Mesendoderm (in vitro differentiated cells): ENCODE measurements around the gene CRB2.

Source experiments
- DNase-seq: peaks from one replicate; pipeline ENCODE4 v3.0.0; 2013
- H2AK5ac ChIP-seq: 2 replicates; pipeline ENCODE4 v1.6.1; 2013; ENCODE audit warnings: low read length, inconsistent platforms
- H2BK120ac ChIP-seq: 2 replicates; pipeline ENCODE4 v1.6.1; 2013; ENCODE audit warnings: low read depth, mild to moderate bottlenecking, low read length, moderate library complexity, mixed read lengths
- H2BK15ac ChIP-seq: replicated peaks from 2 replicates; pipeline ENCODE4 v1.6.1; 2013; ENCODE audit warnings: low read depth, mild to moderate bottlenecking, moderate library complexity
- H2BK5ac ChIP-seq: 2 replicates; pipeline ENCODE4 v1.6.1; 2013; ENCODE audit warnings: low read length, inconsistent platforms
- H3K18ac ChIP-seq: 2 replicates; pipeline ENCODE4 v1.6.1; 2013; ENCODE audit warnings: mild to moderate bottlenecking, low read length, mixed read lengths
- H3K23ac ChIP-seq: one replicate; pipeline ENCODE4 v1.6.1; 2013; ENCODE audit warnings: low read length
- H3K27ac ChIP-seq: 2 replicates; pipeline ENCODE4 v1.5.1; 2013; ENCODE audit warnings: low read depth, mild to moderate bottlenecking, inconsistent platforms, low read length, moderate library complexity
- H3K27me3 ChIP-seq: 2 replicates; pipeline ENCODE4 v1.6.1; 2013; ENCODE audit warnings: low read length, control low read depth, mild to moderate bottlenecking, inconsistent platforms; ENCODE audit not compliant: insufficient read depth, poor library complexity
- H3K36me3 ChIP-seq: 2 replicates; pipeline ENCODE4 v1.6.1; 2013; ENCODE audit warnings: low read length, inconsistent platforms; ENCODE audit not compliant: control insufficient read depth, insufficient read depth
- H3K4ac ChIP-seq: one replicate; pipeline ENCODE4 v1.6.1; 2013; ENCODE audit warnings: low read depth, mild to moderate bottlenecking, low read length, moderate library complexity
- H3K4me1 ChIP-seq: 2 replicates; pipeline ENCODE4 v1.6.1; 2013; ENCODE audit warnings: low read depth, low read length, inconsistent platforms; ENCODE audit not compliant: control insufficient read depth
- H3K4me2 ChIP-seq: 2 replicates; pipeline ENCODE4 v1.6.1; 2013; ENCODE audit warnings: low read length
- H3K4me3 ChIP-seq: 2 replicates; pipeline ENCODE4 v1.5.1; 2013; ENCODE audit warnings: mild to moderate bottlenecking, low read length
- H3K56ac ChIP-seq: one replicate; pipeline ENCODE4 v1.6.1; 2013; ENCODE audit warnings: low read length
- H3K79me1 ChIP-seq: 2 replicates; pipeline ENCODE4 v1.6.1; 2013; ENCODE audit warnings: low read length, inconsistent platforms
- H3K79me2 ChIP-seq: 2 replicates; pipeline ENCODE4 v1.6.1; 2013; ENCODE audit warnings: mild to moderate bottlenecking, low read length; ENCODE audit not compliant: control insufficient read depth, insufficient read depth
- H3K9ac ChIP-seq: 2 replicates; pipeline ENCODE4 v1.6.1; 2013; ENCODE audit warnings: low read length, inconsistent platforms
- H4K5ac ChIP-seq: one replicate; pipeline ENCODE4 v1.6.1; 2013; ENCODE audit warnings: low read length
- H4K8ac ChIP-seq: one replicate; pipeline ENCODE4 v1.6.1; 2013; ENCODE audit warnings: low read depth, mild to moderate bottlenecking, control low read depth, low read length, moderate library complexity
- WGBS: extraction: QIAGEN DNeasy Blood & Tissue Kit; methylation state at CpG from one replicate; pipeline ENCODE4 v1.1.7; 2013; ENCODE audit warnings: low lambda C conversion rate, missing lambda C conversion rate; ENCODE audit not compliant: insufficient coverage; ENCODE audit errors: extremely low coverage; 5-methylcytosine and 5-hydroxymethylcytosine counted together

Gene CRB2

GRCh38 chr9:123314617-123315016, 41.4 kb upstream of the CRB2 start:
- H2AK5ac ChIP-seq: no peak overlapping the region
- no peak overlapping the region for H2BK5ac ChIP-seq
- H3K4ac ChIP-seq: no peak overlapping the region
- H3K23ac ChIP-seq: no peak overlapping the region
- no peak overlapping the region for H4K5ac ChIP-seq
- H3K56ac ChIP-seq: no peak overlapping the region
- H3K18ac ChIP-seq: no peak overlapping the region
- no peak overlapping the region for H3K9ac ChIP-seq
- DNase-seq: no peak
- no peak overlapping the region for H2BK15ac ChIP-seq
- no peaks in the 10 kb centered on the region for H3K79me2 ChIP-seq
- H3K27ac ChIP-seq: no peak overlapping the region
- no peaks in the 10 kb centered on the region for H3K79me1 ChIP-seq
- H3K4me3 ChIP-seq: no peak overlapping the region
- peaks cover 5% of the 10 kb centered on the region for H3K4me1 ChIP-seq
- no peaks in the 10 kb centered on the region for H3K36me3 ChIP-seq
- H2BK120ac ChIP-seq: no peak overlapping the region
- no peak overlapping the region for H3K4me2 ChIP-seq
- H4K8ac ChIP-seq: no peak overlapping the region
- no CpG with 5 or more reads among the region's 6 CpGs for WGBS
- no peaks in the 10 kb centered on the region for H3K27me3 ChIP-seq

- no peak for DNase-seq
- Histone ChIP-seq H3K4ac (no peak overlapping the region), H3K4me1 (peaks cover 5% of the 10 kb centered on the region), H4K5ac (no peak overlapping the region), H3K23ac (no peak overlapping the region), H2BK5ac (no peak overlapping the region), H3K9ac (no peak overlapping the region), H3K4me2 (no peak overlapping the region), H3K18ac (no peak overlapping the region), H3K27me3 (no peaks in the 10 kb centered on the region), H4K8ac (no peak overlapping the region), H2BK120ac (no peak overlapping the region), H2AK5ac (no peak overlapping the region), H2BK15ac (no peak overlapping the region), H3K56ac (no peak overlapping the region), H3K4me3 (no peak overlapping the region), H3K27ac (no peak overlapping the region), H3K79me1 (no peaks in the 10 kb centered on the region), H3K79me2 (no peaks in the 10 kb centered on the region), H3K36me3 (no peaks in the 10 kb centered on the region)
- no CpG with 5 or more reads among the region's 2 CpGs for WGBS
Measured at GRCh38 chr9:123315635-123316034, 40.4 kb upstream of the CRB2 start.

GRCh38 chr9:123316053-123316718, 39.8 kb upstream of the CRB2 start:
- no peak overlapping the region for H4K8ac ChIP-seq
- no peaks in the 10 kb centered on the region for H3K79me1 ChIP-seq
- H3K36me3 ChIP-seq: no peaks in the 10 kb centered on the region
- no peak overlapping the region for H4K5ac ChIP-seq
- H3K27me3 ChIP-seq: no peaks in the 10 kb centered on the region
- H3K56ac ChIP-seq: no peak overlapping the region
- H3K4ac ChIP-seq: no peak overlapping the region
- H3K4me3 ChIP-seq: no peak overlapping the region
- no peak overlapping the region for H2AK5ac ChIP-seq
- no peak overlapping the region for H2BK5ac ChIP-seq
- no peak overlapping the region for H3K9ac ChIP-seq
- no peak for DNase-seq
- H3K79me2 ChIP-seq: no peaks in the 10 kb centered on the region
- H3K18ac ChIP-seq: no peak overlapping the region
- H2BK15ac ChIP-seq: no peak overlapping the region
- no peak overlapping the region for H2BK120ac ChIP-seq
- H3K23ac ChIP-seq: no peak overlapping the region
- WGBS: no CpG with 5 or more reads among the region's 7 CpGs
- H3K4me1 ChIP-seq: peaks cover 5% of the 10 kb centered on the region
- H3K4me2 ChIP-seq: no peak overlapping the region
- H3K27ac ChIP-seq: no peak overlapping the region

- no peaks in the 10 kb centered on the region for H3K79me2 ChIP-seq
Measured at GRCh38 chr9:123318202-123318601, 37.8 kb upstream of the CRB2 start.

GRCh38 chr9:123318961-123319421, 37.0 kb upstream of the CRB2 start:
- Histone ChIP-seq H2BK5ac (no peak overlapping the region), H3K4ac (no peak overlapping the region), H3K36me3 (no peaks in the 10 kb centered on the region), H4K8ac (no peak overlapping the region), H3K4me2 (no peak overlapping the region), H3K4me1 (peaks cover 4% of the 10 kb centered on the region), H4K5ac (no peak overlapping the region), H3K56ac (peak overlapping the region; percentile 20), H3K79me1 (no peaks in the 10 kb centered on the region), H3K27ac (no peak overlapping the region), H3K9ac (no peak overlapping the region), H3K27me3 (no peaks in the 10 kb centered on the region), H2AK5ac (no peak overlapping the region), H3K79me2 (no peaks in the 10 kb centered on the region), H3K4me3 (no peak overlapping the region), H2BK15ac (no peak overlapping the region), H3K18ac (no peak overlapping the region), H3K23ac (no peak overlapping the region), H2BK120ac (no peak overlapping the region)
- WGBS: no CpG with 5 or more reads among the region's 7 CpGs
- peak; percentile 29 for DNase-seq

More at GRCh38 chr9:123318202-123318601, 37.8 kb upstream of the CRB2 start:
- no peak overlapping the region for H4K5ac ChIP-seq
- no peak overlapping the region for H3K4me2 ChIP-seq
- no peak overlapping the region for H3K4ac ChIP-seq
- H2BK120ac ChIP-seq: no peak overlapping the region
- no peak overlapping the region for H3K23ac ChIP-seq
- H2BK5ac ChIP-seq: no peak overlapping the region
- H3K27ac ChIP-seq: no peak overlapping the region
- H3K4me1 ChIP-seq: peaks cover 4% of the 10 kb centered on the region
- no peak overlapping the region for H4K8ac ChIP-seq
- no peak overlapping the region for H3K4me3 ChIP-seq
- no peak for DNase-seq
- WGBS: no CpG with 5 or more reads among the region's 7 CpGs
- no peak overlapping the region for H3K9ac ChIP-seq
- no peaks in the 10 kb centered on the region for H3K36me3 ChIP-seq
- no peak overlapping the region for H2BK15ac ChIP-seq
- no peaks in the 10 kb centered on the region for H3K79me1 ChIP-seq
- H3K27me3 ChIP-seq: no peaks in the 10 kb centered on the region
- no peak overlapping the region for H3K18ac ChIP-seq
- no peak overlapping the region for H2AK5ac ChIP-seq
- H3K56ac ChIP-seq: no peak overlapping the region
